GM18526 (cell line): Measurements from ENCODE around the gene RXFP4.
A peak's percentile ranks its signal among the peaks of the same experiment; 100 is the strongest.

ENCODE experiments used
- POLR2A ChIP-seq: IDR thresholded peaks from 3 replicates; pipeline ENCODE4 v1.6.1; 2011; ENCODE audit not compliant: insufficient read length; ENCODE audit errors: extremely low read depth

Gene RXFP4

DNA sequence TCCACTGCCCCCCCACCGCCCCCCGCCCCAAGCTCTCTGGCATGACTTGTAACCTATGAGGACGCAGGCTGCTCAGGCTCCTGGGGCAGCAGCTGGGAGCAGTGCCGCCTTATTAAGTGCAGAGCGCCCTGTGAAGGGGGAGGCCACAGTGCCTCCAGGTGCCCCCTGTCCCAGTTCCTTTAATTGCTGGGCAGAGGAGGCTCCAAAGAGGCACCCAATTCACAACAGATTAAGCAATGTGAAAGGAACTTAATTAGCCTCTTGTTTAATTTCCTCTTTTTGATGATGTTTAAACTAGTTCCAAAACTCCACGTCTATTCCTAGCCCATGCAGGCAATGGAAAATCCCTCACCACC, 3.0 kb downstream of the RXFP4 start:
- no peak for TF ChIP-seq POLR2A

DNA sequence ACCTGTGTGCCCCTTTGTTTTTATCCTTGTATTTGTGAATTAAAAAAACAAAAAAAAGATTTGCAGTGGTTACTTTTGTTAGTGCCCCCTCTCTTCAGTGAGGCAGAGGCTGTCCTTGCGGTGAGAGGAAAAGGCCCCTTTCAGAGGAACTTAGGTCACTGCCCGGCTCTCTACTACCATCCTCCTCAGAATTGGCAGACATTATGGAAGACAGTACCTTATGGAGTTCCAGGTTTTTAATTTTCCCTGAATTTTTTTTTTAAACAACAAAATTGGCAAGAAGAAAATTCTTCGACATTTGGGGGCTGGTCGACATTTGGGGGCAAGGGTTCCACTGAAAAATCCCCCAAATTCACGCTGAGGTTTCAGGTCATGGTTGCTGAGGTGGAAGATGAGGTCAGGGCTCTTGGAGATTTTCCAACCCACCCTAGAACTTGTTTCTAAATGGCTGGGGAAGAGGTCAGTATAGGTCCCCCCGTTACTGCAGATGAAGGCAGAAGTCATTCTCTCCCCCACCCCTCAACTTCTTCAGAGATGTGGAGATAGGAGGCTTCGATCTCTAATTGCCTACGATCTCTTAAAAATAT, 5.3 kb downstream of the RXFP4 start:
- no peak for TF ChIP-seq POLR2A

DNA sequence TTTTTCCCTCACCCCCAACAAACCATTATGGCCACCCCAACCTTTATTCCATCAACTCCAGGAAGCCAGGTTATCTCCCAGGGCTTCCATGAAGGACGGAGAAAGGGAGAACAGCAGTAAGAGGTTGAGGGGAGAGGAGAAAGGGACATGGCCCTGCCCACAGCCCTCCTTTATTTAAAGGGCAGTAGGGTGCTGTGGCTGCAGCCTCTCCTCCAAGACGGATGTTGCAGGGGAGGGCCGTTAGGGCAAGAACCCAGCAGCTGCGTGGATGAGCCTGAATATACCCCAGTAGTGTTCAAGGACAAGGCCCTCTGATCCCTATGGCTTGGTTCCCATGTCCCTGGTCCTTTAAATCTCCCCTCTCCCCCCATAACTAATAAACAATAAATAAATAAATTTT, 5.9 kb downstream of the RXFP4 start:
- TF ChIP-seq POLR2A, result no peak

DNA sequence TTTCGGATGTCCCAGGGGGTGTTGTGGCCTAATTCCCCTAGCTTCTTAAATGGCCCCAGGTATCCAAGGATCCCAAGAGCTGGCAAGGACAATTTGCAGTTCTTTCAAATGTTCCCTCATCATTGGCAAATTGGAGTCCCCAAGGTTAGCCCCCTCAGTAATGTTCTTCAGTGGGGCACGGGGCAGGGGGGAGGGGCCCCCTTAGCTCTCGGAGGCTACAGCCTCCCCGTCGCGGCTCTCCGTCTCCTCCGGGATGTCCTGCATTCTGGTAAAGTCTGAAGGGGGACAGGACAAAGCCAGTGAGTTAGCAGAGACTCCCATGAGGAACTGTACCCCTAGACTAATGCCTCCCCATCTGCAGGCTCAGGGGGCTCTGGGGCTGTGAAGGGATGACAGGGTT, 6.3 kb downstream of the RXFP4 start:
- no peak for TF ChIP-seq POLR2A

DNA sequence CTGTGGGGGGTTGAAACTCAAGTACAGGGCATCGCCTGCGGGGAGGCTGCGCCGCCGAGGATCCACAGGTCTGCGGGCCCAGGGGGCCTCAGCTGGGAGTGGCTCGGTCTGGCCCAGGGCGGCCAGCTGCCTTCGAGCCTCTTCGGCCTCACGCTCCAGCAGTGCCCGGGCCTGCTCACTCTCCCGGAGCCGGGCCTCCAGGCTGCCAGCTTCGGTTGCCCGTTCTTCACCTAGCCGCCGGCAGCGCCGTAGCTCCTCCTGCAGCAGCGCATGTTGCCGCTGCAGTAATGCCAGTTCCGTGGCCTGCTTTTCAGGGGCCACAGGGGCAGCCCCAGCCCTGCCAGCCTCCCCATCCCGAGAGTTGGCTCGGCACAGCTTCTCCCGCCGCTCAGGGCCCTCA, 9.4 kb downstream of the RXFP4 start:
- TF ChIP-seq POLR2A, result no peak

DNA sequence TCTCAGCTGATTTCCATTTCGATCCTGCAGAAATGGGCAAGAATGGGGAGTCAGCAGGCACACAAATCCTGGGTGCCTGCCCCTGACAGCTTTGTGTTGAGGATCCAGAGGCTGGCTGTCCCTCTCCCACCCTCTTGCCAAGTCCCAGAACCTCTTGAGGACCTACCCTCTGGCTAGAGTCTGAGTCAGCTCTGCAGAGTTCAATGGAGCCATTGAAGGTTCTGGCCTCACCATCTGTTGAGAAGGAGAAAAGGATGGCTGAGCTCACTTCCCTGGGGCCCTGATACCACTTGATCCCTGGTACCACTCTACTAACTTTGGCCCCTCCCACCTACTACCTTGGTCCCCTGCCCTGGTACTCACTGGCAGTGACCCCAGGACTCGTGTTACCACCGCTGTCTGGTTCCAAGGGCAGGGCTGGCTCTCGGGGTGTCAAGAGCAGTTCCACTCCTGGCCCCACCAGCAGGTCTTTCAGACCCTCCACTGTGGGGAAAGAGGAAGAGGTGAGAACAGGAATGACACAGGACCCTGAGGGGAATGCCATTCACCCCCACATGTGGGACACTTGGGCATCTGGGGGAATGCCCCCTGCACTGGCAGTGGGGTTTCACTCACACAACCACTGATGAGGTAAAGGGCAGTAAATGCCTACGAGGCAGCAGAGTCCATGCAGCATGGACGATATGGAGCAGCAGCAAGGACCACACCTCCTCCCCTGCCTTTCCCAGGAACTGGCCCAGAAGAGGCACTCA, 10.5 kb downstream of the RXFP4 start:
- TF ChIP-seq POLR2A, result peak; percentile 13

DNA sequence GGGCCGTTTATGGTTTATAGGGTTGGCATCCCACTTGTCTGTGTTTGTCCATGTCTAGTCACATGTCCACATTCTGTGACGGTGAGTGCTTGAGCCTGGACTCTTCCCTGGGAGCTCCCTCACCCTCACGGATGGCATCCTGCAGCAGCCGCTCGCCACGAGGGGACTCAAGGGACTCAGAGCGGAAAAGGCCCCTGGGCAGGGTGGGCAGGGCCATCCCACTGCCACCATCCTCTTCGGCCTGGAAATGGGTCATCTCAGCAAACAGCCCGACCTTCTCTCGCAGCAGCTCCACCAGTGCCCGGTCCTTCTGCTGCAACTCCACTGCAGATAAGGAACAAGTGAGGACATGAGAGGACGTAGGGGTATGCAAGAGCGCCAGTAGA, 11.1 kb downstream of the RXFP4 start:
- TF ChIP-seq POLR2A, result peak; percentile 11

DNA sequence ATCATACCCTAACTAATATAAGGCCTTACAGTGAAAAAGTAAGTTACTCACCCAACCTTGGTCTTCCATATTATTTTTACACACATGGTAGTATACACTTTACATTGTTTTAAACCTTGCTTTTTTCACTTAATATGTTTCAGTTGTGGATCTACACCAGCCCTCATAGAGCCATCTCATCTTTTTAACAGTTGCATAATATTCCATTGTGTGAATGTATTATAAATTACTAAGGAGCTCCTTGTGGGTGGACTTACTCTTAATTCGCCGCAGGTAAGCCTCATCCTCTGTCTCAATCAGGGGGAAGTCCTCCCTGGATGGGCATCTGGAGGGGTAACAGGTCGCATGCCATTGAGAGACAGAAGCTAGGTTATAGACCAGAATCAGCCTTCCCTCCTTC, 13.2 kb downstream of the RXFP4 start:
- no peak for TF ChIP-seq POLR2A

DNA sequence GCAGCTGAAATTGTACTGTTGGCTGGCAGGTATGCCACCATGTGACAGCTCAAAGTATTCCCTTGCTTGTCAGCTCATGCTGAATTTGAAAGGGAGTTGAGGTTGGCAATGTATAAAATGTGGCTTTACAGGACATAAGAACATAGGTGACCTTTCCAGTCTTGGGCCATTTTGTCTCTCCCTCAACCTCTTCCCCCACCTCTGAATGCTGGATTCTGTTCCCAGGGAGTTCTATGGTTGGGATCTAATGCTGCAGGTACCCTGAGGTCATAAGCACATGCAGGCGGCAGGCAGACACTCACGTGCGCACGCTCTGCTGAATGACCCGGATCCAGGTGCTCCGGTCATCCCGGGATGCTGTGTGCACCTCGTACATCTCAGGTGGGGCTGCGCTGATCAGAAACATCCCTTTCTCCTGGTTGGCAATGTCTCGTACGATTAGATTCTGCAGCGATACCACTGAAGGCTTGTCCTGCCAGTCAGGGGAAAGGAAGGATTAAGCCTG, 16.0 kb downstream of the RXFP4 start:
- TF ChIP-seq POLR2A, result no peak

DNA sequence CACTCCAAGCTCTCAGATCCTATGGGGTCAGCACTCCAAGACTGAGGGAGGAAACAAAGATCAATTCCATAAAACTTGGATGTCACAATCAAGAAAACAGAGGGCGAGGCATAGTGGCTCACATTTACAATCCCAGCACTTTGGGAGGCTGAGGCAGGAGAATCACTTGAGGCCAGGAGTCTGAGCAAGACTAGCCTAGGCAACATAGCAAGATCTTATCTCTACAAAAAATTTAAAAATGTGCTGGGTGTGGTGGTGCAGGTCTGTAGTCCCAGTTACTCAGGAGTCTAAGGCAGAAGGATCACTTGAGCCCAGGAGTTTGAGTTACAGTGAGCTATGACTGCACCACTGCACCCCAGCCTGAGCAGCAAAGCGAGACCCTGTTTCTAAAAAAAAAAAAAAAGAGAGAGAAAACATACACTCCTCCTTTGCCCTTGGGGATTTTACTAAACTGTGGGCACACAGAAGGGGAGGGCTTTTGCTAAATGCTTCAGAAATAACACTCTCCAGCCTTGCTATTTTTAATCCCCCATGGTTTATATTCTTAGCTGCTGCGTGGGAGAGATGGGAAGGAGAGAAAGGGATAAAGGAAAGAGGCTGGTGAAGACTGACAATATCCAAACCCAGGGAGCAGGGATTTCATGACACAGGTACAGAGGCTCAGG, 18.8 kb downstream of the RXFP4 start:
- TF ChIP-seq POLR2A, result no peak

DNA sequence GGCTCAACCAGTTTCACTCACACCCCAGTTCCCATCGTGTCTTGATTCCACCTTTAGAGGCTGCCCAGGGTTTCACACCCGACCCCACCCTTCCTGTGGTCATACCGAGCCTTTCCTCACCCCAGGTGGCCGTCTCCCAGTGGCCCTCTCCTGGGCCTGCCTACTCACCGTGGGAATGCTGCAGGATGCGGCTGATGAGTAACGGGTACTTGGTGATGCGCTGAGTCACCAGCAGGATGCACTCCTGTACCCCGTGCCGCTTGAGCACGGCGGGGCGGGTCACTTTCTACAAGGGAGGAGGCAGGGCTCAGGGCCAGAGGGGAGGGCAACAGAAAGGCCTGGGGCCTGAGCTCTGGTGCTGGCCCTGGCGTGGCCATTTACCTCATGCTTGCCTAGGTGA, 20.5 kb downstream of the RXFP4 start:
- no peak for TF ChIP-seq POLR2A

DNA sequence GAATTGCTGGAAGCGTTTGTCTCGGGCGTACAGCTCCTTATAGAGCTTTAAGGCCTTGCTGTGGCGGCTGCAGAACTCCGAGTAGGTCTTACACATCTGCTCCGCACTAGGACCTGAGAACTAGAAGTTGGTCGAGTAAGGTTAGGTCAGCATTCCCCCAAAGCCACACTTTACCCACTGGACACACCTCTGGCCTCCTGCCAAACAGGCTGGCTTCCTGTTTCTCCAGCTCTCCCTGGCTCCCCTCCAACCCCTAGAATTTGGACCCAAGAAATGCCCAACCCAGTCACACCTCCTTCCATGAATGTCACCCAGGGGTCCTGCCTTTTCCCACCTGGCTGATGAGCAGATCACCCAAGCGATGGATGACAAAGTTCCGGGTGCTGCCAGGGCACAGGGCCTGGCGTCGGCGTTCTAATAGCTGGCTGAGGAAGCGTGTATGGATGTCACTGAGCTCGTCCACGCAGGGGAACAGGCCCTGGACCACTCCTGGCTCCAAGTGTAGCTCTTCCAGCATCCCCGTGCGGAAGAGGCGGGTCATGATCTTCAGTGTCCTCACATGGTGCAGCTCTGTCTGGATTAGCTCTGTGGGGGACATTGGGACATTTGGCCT, 21.3 kb downstream of the RXFP4 start:
- TF ChIP-seq POLR2A, result no peak

DNA sequence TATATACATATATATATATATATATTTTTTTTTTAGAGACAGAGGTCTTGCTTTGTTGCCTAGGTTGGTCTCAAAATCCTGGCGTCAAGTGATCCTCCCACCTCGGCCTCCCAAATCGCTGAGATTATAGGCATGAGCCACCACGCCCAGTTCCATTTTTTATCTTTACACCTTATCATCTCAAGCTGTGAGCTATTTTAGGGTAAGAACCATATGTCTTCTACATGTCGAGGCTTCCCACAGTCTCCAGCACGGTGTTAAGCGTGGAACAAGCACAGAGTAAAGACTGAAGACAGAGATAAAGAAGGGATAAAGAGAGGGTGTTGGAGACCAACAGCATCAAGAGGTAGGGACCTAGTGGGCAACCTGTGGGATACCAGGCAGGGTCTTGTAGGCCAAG, 22.8 kb downstream of the RXFP4 start:
- TF ChIP-seq POLR2A, result no peak

DNA sequence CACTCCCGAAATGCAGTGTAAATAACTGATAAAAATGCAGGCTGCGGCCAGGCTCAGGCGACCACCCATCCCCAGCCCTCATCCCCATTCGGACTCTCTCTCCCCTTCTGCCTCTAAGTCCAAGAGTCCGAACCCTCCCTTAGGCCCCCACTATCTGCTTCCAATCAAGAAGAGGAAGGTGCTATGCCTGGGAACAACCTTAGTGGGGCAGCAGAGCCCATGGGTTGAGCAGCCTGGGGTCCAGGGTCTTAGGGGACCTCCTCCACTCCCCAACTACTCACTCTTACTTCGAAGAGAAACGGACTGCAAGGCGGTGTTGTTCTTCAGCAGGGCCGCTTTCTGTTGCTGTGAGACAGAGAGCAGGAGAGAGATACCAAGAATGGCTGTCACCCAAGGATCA, 24.7 kb downstream of the RXFP4 start:
- no peak for TF ChIP-seq POLR2A

DNA sequence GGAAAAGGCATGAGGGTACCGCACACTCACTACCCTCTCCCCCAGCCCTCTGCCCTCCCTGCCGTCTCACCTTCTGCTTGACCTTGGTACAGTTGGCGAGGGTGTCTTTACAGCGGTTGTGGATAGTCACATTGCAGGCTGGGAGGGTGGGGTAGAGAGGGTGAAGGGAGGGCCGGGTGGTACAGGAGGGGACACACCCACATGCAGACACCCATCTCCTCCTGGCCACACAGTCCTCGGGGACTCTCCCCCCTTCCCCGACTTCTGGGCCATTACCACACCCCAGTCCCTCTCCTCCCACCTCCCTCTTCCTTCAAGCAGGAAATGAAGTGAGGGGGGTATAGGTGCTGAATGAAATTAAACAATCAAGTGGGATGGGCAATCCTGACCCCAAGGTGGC, 25.3 kb downstream of the RXFP4 start:
- no peak for TF ChIP-seq POLR2A
